Suprapubic skin (tissue), 4 donors: Measurements from ENCODE around the gene RNF214. TPM values are rescaled to one million over a fixed set of nuclear protein-coding genes. Genes with fewer than 3 reads are reported as not detected.
A peak's percentile ranks its signal among the peaks of the same experiment; 100 is the strongest.

ENCODE experiments used
- DNase-seq, 2 donors: peaks; one replicate each; pipeline ENCODE4 v3.0.0-alpha.2; 2019; ENCODE audit warnings: low spot score in 2 of 2
- H3K27ac ChIP-seq: fragments of 200-600 bp; sonication (generic); one replicate; pipeline ENCODE4 v1.5.1; 2019
- H3K27me3 ChIP-seq: fragments of 200-600 bp; sonication (generic); one replicate; pipeline ENCODE4 v1.5.1; 2019
- H3K36me3 ChIP-seq: fragments of 200-600 bp; sonication (generic); one replicate; pipeline ENCODE4 v1.5.1; 2019
- H3K4me1 ChIP-seq: fragments of 200-600 bp; sonication (generic); one replicate; pipeline ENCODE4 v1.5.1; 2019
- H3K4me3 ChIP-seq: fragments of 200-600 bp; sonication (generic); one replicate; pipeline ENCODE4 v1.5.1; 2019; ENCODE audit warnings: mild to moderate bottlenecking
- H3K9me3 ChIP-seq: fragments of 200-600 bp; sonication (generic); one replicate; pipeline ENCODE4 v1.5.1; 2019
- CTCF ChIP-seq, 2 donors: fragments of 200-600 bp in 1 of 2; fragments of 450-650 bp in 1 of 2; sonication (generic) in 1 of 2; IDR thresholded peaks; one replicate each; pipeline ENCODE4 v1.5.1; 2016 to 2019; ENCODE audit warnings: antibody characterized with exemption in 2 of 2, mild to moderate bottlenecking in 1 of 2, moderate library complexity in 1 of 2
- EP300 ChIP-seq: sonication (generic); formaldehyde crosslinking; IDR thresholded peaks from one replicate; pipeline ENCODE4 v1.6.1; 2017; ENCODE audit warnings: antibody characterized with exemption
- POLR2A ChIP-seq, 2 donors: fragments of 450-650 bp; IDR thresholded peaks; one replicate each; pipeline ENCODE4 v1.6.1; 2017; ENCODE audit warnings: antibody characterized with exemption in 2 of 2, mild to moderate bottlenecking in 2 of 2, moderate library complexity in 2 of 2
- POLR2AphosphoS5 ChIP-seq, 3 donors: sonication (generic); formaldehyde crosslinking; IDR thresholded peaks; one replicate each; pipeline ENCODE4 v1.6.1; 2017; ENCODE audit warnings: antibody characterized with exemption in 3 of 3
- WGBS: methylation state at CpG from one replicate; pipeline ENCODE4 v1.1.5; 2018; 5-methylcytosine and 5-hydroxymethylcytosine counted together
- total RNA-seq, 4 donors: library from RNA; depleted of rRNA; stranded (reverse); fragments of >200 nt; gene quantifications; one replicate each; pipeline ENCODE4 v1.1.0, GENCODE V29; 2016

RNF214 gene
- total RNA-seq, 4 donors from 2014 or later: 6.7 to 22.9 (median 12.2) TPM

GRCh38 chr11:117300283-117300663 is 67.8 kb downstream of the RNF214 start:
- no peak for DNase-seq
- TF ChIP-seq CTCF (IDR thresholded peaks at IDR 0.05): no peak
- no peak for TF ChIP-seq POLR2AphosphoS5 (IDR thresholded peaks at IDR 0.05)
- no peak for TF ChIP-seq POLR2A (IDR thresholded peaks at IDR 0.05)
- no peak for TF ChIP-seq EP300
- WGBS: 33% methylated on average over 17 of the region's 17 CpGs
- Histone ChIP-seq H3K27ac (no peak overlapping the region), H3K36me3 (peaks cover 6% of the 10 kb centered on the region), H3K4me3 (no peak overlapping the region), H3K27me3 (no peaks in the 10 kb centered on the region), H3K9me3 (no peaks in the 10 kb centered on the region), H3K4me1 (peaks cover 5% of the 10 kb centered on the region)

GRCh38 chr11:117300773-117301172 is 68.3 kb downstream of the RNF214 start:
- Histone ChIP-seq H3K27ac (no peak overlapping the region), H3K4me3 (no peak overlapping the region)

DNA sequence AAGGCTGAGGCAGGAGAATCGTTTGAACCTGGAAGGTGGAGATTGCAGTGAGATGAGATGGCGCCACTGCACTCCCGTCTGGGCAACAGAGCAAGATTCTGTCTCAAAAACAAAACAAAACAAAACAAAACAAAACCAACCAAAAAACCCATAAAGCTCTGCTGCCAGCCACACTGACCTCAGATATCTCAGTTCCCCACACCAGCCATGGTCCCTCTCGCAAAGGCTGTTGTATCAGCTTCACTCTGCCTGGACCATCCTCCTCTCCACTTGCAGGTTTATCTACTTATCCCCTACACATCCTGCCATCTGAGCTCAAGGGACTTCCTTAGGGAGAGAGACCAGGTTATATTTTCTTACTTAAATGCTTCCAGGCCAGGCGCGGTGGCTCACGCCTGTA is 69.8 kb downstream of the RNF214 start:
- Histone ChIP-seq H3K27me3 (no peaks in the 10 kb centered on the region), H3K9me3 (no peaks in the 10 kb centered on the region), H3K4me3 (no peak overlapping the region), H3K4me1 (peaks cover 5% of the 10 kb centered on the region), H3K36me3 (no peaks in the 10 kb centered on the region), H3K27ac (no peak overlapping the region)
- DNase-seq: no peak
- WGBS: 80% methylated on average over 7 of the region's 7 CpGs
- TF ChIP-seq CTCF (IDR thresholded peaks at IDR 0.05) (no peak), POLR2AphosphoS5 (IDR thresholded peaks at IDR 0.05) (no peak), EP300 (no peak), POLR2A (IDR thresholded peaks at IDR 0.05) (no peak)

More at GRCh38 chr11:117300773-117301172, 68.3 kb downstream of the RNF214 start:
- TF ChIP-seq POLR2A (IDR thresholded peaks at IDR 0.05) (no peak), CTCF (IDR thresholded peaks at IDR 0.05) (no peak), EP300 (no peak), POLR2AphosphoS5 (IDR thresholded peaks at IDR 0.05) (no peak)
- Histone ChIP-seq H3K9me3 (no peaks in the 10 kb centered on the region), H3K27me3 (no peaks in the 10 kb centered on the region), H3K4me1 (peaks cover 5% of the 10 kb centered on the region), H3K36me3 (peaks cover under 1% of the 10 kb centered on the region)
- WGBS: 65% methylated on average over 5 of the region's 5 CpGs
- DNase-seq: no peak

GRCh38 chr11:117303101-117303500 is 70.6 kb downstream of the RNF214 start:
- TF ChIP-seq EP300: no peak
- TF ChIP-seq POLR2A (IDR thresholded peaks at IDR 0.05): no peak
- no peak for TF ChIP-seq CTCF (IDR thresholded peaks at IDR 0.05)
- TF ChIP-seq POLR2AphosphoS5 (IDR thresholded peaks at IDR 0.05): no peak
- 73% methylated on average over 4 of the region's 4 CpGs for WGBS
- Histone ChIP-seq H3K9me3 (no peaks in the 10 kb centered on the region), H3K36me3 (no peaks in the 10 kb centered on the region), H3K27me3 (no peaks in the 10 kb centered on the region), H3K27ac (no peak overlapping the region), H3K4me1 (peaks cover 5% of the 10 kb centered on the region), H3K4me3 (no peak overlapping the region)
- DNase-seq: peak in 1 of 2 donors; percentile 41

DNA sequence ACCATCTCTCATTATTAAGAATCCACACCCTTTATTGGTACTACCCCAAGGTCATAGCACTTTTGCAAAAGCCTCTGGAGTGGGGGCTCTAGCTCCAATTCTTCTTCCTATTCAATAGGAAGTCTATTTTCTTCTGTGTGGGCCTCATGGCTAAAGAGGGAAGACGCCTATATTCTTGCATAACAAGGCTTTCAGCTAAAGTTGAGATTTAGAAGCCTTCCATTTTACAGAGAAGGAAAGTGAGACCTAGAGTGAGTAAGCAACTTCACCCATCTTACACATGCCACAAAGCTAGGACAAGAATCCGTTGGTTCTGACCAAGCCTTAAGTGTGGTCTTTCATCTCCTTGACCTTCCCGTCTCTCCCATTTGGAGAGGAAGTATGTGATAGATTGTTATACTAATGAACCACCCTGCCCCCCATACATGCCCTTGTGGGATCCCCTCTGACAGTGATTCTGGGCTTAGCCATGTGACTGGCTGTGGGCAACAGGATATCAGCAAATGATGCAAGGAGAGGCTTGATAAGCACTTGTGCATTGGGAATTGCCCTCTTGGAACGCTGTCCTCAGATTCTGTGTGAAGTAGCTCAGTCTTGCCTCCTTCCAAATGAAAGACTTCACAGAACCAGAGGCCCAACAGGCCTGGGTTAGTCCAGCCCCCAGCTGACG is 71.3 kb downstream of the RNF214 start:
- Histone ChIP-seq H3K4me1 (peaks cover 5% of the 10 kb centered on the region), H3K4me3 (no peak overlapping the region), H3K27me3 (no peaks in the 10 kb centered on the region), H3K27ac (no peak overlapping the region), H3K9me3 (no peaks in the 10 kb centered on the region), H3K36me3 (no peaks in the 10 kb centered on the region)
- WGBS: 95% methylated on average over 5 of the region's 5 CpGs
- TF ChIP-seq POLR2A (IDR thresholded peaks at IDR 0.05): no peak
- no peak for TF ChIP-seq POLR2AphosphoS5 (IDR thresholded peaks at IDR 0.05)
- peak in 1 of 2 donors; percentile 30 for DNase-seq
